ENCODE data around the gene ASPSCR1.
"Not testable (repeated sequence)": the region's sequence is repeated elsewhere in the genome, so short reads cannot be mapped to it uniquely, and the experiment has no call there.

The ASPSCR1 gene

DNA sequence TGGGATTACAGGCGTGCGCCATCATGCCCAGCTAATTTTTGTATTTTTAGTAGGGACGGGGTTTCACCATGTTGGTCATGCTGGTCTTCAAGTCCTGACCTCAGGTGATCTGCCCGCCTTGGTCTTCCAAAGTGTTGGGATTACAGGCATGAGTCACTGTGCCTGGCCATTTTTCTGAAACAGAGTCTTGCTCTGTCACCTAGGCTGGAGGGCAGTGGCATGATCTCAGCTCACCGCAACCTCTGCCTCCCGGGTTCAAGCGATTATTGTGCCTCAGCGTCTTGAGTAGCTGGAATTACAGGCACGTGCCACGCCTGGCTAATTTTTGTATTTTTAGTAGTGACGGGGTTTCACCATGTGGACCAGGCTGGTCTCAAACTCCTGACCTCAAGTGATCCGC is 4.1 kb downstream of the ASPSCR1 start:
- DNase-seq (ENCODE audit: low read depth in 3 of 3) = not testable (repeated sequence)

- no peak for DNase-seq (ENCODE audit: low read depth in 3 of 3)
Measured at GRCh38 chr17:81983011-81983638, 5.7 kb downstream of the ASPSCR1 start.

- no peak for DNase-seq (ENCODE audit: low read depth in 3 of 3)
Measured at GRCh38 chr17:81983639-81984373, 6.4 kb downstream of the ASPSCR1 start.

DNA sequence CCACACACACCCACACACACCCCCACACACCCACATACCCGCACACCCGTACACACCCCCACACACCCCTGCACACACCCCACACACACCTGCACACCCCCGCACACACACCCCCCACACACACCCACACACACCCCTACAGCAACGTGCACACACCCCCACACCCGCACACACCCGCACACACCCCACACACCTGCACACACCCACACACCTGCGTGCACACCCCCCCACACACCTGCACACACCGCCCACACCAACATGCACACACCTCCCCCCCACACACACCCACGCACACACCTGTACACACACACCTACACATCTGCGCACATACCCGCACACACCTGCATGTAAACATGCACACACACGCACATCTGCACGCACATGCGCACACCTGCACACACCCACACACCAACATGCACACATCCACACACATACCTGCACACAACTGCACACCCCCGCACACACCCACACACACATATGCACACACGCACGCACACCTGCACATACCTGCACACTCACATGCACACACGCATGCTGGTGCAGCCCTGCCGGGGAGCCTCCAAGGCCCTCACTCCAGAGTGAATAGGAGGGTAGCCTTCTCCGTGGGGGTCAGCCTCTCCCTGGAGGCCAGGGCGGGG is 7.5 kb downstream of the ASPSCR1 start:
- DNase-seq (ENCODE audit: low read depth in 3 of 3) = no peak

DNA sequence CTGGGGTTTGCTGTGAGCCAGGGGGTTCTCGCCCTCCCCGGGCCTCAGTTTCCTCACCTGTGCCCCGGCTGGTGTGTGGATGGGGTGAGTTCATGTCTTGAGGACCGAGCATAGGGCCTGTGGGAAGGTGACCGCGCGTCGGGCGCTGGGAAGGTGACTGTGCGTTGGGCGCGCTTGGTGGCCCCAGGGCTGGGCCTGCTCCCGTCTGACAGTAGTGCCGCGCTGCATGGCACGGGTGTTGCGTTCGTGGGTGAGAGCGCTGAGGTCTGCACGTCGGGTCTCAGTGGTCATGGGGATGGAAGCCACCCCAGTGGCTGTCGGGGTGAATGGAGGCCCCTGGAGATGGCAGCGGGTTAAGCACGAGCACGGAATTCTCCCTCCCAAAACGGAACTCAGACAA is 9.2 kb downstream of the ASPSCR1 start:
- DNase-seq (ENCODE audit: low read depth in 3 of 3) = no peak

- DNase-seq (ENCODE audit: low read depth in 3 of 3) = no peak
Measured at GRCh38 chr17:81987161-81987770, 9.8 kb downstream of the ASPSCR1 start.

GRCh38 chr17:81990836-81991683 is 13.6 kb downstream of the ASPSCR1 start:
- DNase-seq (ENCODE audit: low read depth in 3 of 3) = no peak

- no peak for DNase-seq (ENCODE audit: low read depth in 3 of 3)
Measured at GRCh38 chr17:81991684-81992305, 14.4 kb downstream of the ASPSCR1 start.

DNA sequence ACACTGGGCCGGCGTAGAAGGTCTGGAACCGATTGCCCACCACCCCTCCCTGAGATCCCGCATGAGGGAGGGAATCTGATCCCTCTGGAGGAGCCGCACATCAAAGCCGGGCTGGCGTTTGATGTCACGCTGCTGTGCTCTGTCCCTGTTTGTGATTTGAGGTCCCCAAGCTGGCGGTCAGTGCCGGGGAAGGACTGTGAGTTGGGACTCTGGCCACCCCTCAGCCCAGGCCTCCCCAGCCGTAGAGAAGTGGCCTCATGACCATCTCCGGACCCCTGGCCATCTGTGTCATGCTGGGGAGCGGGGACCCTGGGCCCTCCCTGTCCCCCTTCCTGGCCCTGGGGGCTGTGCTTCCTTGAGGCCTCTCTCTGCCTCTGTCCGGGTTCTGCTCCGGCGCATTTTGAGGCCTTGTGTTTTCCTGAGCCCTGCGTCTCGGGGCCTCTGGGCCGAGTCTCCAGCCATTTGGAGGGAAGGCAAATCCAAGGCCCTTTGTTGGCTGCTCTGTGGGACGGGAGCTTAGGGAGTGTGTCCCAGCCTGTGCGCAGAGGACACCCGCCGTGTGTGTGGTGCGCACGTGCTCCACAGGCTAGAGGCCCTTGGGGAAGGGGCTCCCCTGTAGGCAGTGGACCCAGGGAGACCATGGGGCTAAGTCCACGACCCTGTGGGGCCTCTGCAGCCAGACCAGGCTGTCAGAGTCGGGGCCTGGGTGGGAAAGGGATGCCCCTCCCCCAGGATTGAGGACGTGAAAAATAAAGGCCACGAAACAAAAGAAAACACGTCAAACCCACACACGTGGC is 15.1 kb downstream of the ASPSCR1 start:
- DNase-seq (ENCODE audit: low read depth in 3 of 3) = no peak

DNA sequence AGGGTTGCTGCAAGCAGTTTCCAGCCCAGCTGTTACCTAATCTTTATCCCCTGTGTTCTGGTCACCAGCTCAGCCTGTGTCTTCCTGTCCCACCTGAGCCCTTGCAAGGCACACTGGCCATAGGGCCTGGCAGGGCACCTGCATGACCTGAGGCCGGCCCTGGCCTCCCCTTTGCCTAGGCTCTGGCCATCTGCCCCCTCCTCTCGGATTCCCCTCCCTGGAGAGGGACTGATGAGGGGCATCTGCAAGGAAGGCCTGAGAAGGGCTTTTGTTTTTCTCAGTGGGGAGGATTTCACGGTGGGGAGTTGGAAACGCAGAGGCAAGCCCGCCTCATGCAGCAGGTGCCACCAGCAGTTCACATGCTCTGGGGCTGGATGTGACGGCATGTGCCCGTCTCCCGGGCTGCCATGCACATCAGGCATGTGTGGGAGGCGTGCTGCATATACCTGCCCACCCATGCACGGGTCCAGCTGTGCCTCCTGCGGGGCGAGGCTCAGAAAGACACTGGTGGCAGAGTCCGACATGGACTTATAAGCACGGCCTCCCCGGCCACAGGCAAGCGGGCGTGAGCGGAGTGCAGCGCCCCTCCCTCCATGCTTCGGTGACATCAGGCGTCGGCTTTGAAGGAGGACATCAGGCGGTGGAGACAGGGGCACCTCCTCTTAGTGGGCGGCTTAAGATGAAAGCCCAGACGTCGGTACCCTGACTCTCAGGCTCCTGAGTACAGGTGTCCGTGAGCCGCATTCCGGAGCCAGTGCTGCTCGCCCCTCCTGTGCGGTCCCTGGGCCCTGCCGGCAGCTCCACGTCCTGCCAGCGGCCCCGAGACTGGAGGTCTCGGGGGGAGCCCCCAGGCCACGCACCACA is 16.5 kb downstream of the ASPSCR1 start:
- DNase-seq (ENCODE audit: low read depth in 3 of 3) = no peak

DNA sequence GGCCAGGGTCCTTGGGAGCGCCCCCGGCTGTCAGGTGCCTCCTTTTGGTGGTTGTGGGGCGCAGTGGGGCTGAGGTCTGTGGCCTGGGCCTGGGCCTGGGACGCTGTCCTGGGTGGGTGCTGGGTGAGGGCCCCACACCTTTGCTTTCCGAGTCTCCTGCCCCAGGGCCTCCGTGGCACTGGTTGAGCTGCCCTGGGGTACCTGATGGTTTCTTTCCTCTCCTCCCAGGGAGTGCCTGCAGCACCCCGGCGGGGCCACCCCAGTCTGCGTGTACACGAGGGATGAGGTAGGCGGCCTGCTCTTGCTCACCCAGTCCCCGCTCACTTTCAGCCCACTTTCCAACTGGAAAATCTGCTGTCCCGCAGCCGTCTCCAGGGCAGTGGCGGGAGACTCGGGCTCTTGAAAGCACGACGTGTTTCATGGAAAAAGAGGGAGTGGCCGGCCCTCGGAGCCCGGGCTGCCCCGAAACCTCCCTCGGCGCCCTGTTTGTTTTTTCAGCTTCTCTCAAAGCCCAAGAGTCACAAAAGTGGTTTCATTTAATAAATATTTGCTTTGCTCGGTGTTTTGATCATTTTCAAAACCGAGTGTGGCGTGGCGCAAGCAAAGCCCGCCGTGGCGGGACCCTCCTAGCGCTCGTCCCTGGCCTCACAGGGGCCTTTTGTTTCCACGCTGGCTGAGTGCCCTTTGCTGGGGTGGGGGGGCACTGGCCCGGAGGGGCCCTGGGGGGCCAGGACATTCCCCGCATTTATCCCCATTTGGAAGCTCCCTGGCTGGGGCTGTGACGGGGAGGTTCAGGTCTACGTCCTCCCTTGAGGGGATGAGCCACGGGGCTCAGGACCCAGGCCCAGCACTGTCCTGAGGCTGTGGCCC is 17.4 kb downstream of the ASPSCR1 start:
- no peak for DNase-seq (ENCODE audit: low read depth in 3 of 3)

DNA sequence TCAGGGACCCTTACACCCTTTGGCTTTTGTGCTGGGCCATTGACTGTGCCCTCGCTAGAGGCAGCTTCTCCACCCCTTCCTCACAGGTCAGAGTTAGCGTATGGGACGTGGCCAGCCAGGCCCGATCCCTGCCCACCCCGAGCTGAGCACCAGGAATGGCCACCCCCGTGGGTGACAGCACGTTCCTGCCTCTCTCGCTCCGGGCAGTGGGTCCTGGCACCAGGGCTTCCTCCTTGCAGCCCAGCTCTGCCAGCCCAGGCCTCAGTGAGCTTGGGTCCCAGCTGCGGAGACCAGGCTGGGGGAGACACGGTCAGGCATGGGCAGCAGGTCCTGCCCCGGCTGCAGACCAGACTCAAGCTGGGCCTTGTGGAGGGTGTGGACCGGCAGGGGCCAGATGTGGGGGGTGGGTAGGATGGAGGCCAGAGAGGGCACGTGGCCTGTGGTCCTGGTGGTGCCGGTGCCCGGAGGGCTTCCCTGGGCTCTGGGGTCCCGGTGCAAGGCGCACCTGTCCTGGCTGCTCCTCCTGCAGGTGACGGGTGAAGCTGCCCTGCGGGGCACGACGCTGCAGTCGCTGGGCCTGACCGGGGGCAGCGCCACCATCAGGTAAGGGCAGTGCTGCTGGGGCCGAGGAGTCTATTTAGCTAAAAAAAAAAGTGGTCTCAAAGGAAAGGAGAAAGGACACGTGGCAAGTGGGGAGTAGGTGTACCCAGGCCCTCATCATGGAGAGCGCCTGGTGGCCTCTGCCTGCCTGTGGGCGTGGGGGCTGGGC is 18.2 kb downstream of the ASPSCR1 start:
- DNase-seq (ENCODE audit: low read depth in 3 of 3) = no peak

DNA sequence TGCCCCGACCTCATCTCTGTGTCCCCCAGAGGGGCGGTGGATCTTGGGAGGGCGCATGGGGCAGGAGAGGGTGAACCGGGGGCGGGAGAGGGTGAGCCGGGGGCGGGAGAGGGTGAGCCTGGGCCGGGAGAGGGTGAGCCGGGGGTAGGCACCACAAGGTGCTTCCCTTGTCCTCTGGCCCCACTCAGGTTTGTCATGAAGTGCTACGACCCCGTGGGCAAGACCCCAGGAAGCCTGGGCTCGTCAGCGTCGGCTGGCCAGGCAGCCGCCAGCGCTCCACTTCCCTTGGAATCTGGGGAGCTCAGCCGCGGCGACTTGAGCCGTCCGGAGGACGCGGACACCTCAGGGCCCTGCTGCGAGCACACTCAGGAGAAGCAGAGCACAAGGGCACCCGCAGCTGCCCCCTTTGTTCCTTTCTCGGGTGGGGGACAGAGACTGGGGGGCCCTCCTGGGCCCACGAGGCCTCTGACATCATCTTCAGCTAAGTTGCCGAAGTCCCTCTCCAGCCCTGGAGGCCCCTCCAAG is 18.9 kb downstream of the ASPSCR1 start:
- no peak for DNase-seq (ENCODE audit: low read depth in 3 of 3)

- no peak for DNase-seq (ENCODE audit: low read depth in 3 of 3)
Measured at GRCh38 chr17:81996757-81997441, 19.5 kb downstream of the ASPSCR1 start.

DNA sequence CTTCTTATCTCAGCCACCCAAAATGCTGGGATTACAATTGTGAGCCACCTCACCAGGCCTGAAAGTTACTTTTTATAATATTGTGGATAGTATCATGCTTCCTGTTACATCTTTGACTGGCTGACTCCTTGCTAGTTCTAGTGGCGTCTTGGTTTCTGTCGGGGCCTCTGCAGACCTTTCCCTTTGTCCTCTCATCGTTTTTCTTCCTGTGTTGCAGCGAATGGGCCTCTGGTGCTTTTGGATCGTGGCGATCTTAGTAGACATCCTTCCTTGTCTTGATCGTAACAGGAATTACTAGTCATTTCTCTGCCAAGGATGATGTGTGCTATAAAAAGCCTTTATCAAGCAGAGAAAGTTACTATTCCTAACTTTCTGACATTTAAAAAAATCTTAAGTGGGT is 20.8 kb downstream of the ASPSCR1 start:
- DNase-seq (ENCODE audit: low read depth in 3 of 3) = no peak

- no peak for DNase-seq (ENCODE audit: low read depth in 3 of 3)
Measured at GRCh38 chr17:81998691-81999438, 21.4 kb downstream of the ASPSCR1 start.

Measured in stimulated activated CD4-positive, alpha-beta T cell treated with anti-CD3 and anti-CD28 coated beads, TNF-alpha, amount 100 ng/mL, for 4 hours (primary cell).